ENCODE results near the gene HOXC6.

HOXC6 gene

GRCh38 chr12:54032627-54033100 is 4.4 kb downstream of the HOXC6 start, which contains the start of gene HOXC5:
Gene HOXC5 (plus strand): TSS chr12:54033050. CDS start chr12:54033123, 73 bp downstream.
- no peak within 1 kb of the TSS for H3K4me3 ChIP-seq (replicated peaks; ENCODE audit: insufficient read depth, low read length)
- peak; percentile 32 to 68 for DNase-seq (ENCODE audit: low read depth in 1 of 2, low spot score in 1 of 2)
- no peak for TF ChIP-seq GABPA (IDR thresholded peaks at IDR 0.05; ENCODE audit: low read depth)
- no peak for TF ChIP-seq POLR2AphosphoS5 (IDR thresholded peaks at IDR 0.05; ENCODE audit: low read depth)
- TF ChIP-seq, protein P1, sequence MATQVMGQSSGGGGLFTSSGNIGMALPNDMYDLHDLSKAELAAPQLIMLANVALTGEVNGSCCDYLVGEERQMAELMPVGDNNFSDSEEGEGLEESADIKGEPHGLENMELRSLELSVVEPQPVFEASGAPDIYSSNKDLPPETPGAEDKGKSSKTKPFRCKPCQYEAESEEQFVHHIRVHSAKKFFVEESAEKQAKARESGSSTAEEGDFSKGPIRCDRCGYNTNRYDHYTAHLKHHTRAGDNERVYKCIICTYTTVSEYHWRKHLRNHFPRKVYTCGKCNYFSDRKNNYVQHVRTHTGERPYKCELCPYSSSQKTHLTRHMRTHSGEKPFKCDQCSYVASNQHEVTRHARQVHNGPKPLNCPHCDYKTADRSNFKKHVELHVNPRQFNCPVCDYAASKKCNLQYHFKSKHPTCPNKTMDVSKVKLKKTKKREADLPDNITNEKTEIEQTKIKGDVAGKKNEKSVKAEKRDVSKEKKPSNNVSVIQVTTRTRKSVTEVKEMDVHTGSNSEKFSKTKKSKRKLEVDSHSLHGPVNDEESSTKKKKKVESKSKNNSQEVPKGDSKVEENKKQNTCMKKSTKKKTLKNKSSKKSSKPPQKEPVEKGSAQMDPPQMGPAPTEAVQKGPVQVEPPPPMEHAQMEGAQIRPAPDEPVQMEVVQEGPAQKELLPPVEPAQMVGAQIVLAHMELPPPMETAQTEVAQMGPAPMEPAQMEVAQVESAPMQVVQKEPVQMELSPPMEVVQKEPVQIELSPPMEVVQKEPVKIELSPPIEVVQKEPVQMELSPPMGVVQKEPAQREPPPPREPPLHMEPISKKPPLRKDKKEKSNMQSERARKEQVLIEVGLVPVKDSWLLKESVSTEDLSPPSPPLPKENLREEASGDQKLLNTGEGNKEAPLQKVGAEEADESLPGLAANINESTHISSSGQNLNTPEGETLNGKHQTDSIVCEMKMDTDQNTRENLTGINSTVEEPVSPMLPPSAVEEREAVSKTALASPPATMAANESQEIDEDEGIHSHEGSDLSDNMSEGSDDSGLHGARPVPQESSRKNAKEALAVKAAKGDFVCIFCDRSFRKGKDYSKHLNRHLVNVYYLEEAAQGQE (IDR thresholded peaks at IDR 0.05; ENCODE audit: insufficient replicate concordance, low read depth) = no peak
- TF ChIP-seq, protein P2, sequence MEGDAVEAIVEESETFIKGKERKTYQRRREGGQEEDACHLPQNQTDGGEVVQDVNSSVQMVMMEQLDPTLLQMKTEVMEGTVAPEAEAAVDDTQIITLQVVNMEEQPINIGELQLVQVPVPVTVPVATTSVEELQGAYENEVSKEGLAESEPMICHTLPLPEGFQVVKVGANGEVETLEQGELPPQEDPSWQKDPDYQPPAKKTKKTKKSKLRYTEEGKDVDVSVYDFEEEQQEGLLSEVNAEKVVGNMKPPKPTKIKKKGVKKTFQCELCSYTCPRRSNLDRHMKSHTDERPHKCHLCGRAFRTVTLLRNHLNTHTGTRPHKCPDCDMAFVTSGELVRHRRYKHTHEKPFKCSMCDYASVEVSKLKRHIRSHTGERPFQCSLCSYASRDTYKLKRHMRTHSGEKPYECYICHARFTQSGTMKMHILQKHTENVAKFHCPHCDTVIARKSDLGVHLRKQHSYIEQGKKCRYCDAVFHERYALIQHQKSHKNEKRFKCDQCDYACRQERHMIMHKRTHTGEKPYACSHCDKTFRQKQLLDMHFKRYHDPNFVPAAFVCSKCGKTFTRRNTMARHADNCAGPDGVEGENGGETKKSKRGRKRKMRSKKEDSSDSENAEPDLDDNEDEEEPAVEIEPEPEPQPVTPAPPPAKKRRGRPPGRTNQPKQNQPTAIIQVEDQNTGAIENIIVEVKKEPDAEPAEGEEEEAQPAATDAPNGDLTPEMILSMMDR (IDR thresholded peaks at IDR 0.05; ENCODE audit: insufficient read depth, low read length) = peak; percentile 73
- peaks cover 91% of the 10 kb centered on the region for H3K27me3 ChIP-seq (ENCODE audit: insufficient read depth, poor library complexity, severe bottlenecking)
- H3K27ac ChIP-seq (replicated peaks) = no peak within 1 kb of the TSS

GRCh38 chr12:54033106-54033979 is 5.1 kb downstream of the HOXC6 start:
- TF ChIP-seq, protein P1 (IDR thresholded peaks at IDR 0.05; ENCODE audit: insufficient replicate concordance, low read depth) = no peak
- TF ChIP-seq, protein P2 (IDR thresholded peaks at IDR 0.05; ENCODE audit: insufficient read depth, low read length) = no peak
- no peak for TF ChIP-seq SPI1 (IDR thresholded peaks at IDR 0.05; ENCODE audit: borderline replicate concordance, low read depth)
- TF ChIP-seq POLR2AphosphoS5 (IDR thresholded peaks at IDR 0.05; ENCODE audit: low read depth) = no peak
- TF ChIP-seq GABPA (IDR thresholded peaks at IDR 0.05; ENCODE audit: low read depth) = no peak
- no peak for DNase-seq (ENCODE audit: low read depth in 1 of 2, low spot score in 1 of 2)
- Histone ChIP-seq H3K27me3 (ENCODE audit: insufficient read depth, poor library complexity, severe bottlenecking) (peaks cover 93% of the 10 kb centered on the region), H3K27ac (replicated peaks) (no peak overlapping the region), H3K4me3 (replicated peaks; ENCODE audit: insufficient read depth, low read length) (no peak overlapping the region)

DNA sequence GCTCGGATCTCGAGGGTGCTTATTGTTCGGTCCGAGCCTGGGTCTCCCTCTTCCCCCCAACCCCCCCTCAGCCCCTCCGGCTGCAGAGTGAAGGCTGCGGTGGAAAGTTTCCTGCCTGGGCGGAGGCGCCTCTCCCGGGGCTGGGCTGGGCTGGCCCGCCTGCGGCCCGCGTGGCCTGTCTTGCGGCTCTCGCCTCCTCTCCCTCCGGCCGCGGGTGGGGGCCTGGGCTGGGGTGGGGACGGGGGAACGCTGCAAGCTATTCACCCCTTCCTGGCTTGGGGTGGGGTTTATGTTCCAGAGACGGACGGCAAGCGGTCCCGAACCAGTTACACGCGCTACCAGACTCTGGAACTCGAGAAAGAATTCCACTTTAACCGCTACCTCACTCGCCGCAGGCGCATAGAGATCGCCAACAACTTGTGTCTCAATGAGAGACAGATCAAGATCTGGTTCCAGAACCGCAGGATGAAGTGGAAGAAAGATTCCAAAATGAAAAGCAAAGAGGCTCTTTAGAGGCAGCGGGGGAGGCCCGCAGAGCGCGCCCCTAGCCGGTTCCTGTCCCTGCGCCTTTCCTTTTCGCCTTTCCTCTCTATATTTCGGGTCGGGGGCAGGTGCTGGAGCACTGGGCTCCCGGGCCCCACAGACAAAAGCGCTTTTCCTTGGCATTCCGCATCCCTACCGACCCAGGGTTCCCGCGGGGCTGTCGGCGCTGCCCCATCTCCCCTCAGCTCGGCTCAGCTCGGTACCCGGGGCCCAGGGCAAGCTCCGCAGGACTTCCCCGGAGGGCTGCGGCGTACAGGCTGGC is 5.9 kb downstream of the HOXC6 start:
- TF ChIP-seq, protein P2 (IDR thresholded peaks at IDR 0.05; ENCODE audit: insufficient read depth, low read length) = no peak
- TF ChIP-seq SPI1 (IDR thresholded peaks at IDR 0.05; ENCODE audit: borderline replicate concordance, low read depth) = no peak
- no peak for TF ChIP-seq GABPA (IDR thresholded peaks at IDR 0.05; ENCODE audit: low read depth)
- TF ChIP-seq, protein P1 (IDR thresholded peaks at IDR 0.05; ENCODE audit: insufficient replicate concordance, low read depth) = no peak
- no peak for TF ChIP-seq POLR2AphosphoS5 (IDR thresholded peaks at IDR 0.05; ENCODE audit: low read depth)
- no peak overlapping the region for H3K4me3 ChIP-seq (replicated peaks; ENCODE audit: insufficient read depth, low read length)
- no peak overlapping the region for H3K27ac ChIP-seq (replicated peaks)
- H3K27me3 ChIP-seq (ENCODE audit: insufficient read depth, poor library complexity, severe bottlenecking) = peaks cover 94% of the 10 kb centered on the region
- no peak for DNase-seq (ENCODE audit: low read depth in 1 of 2, low spot score in 1 of 2)
